GM12878 (cell line): ENCODE data around the gene OR10H1. TPM values are rescaled to one million over a fixed set of nuclear protein-coding genes. Genes with fewer than 3 reads are reported as not detected.

Experiments
- ATAC-seq: fragments of 200-7000 bp; cut with Tn5 transposase; 3 replicates; pipeline ENCODE4 v1.9.1; 2020; ENCODE audit warnings: mild to moderate bottlenecking, moderate library complexity
- BruUV-seq: library from RNA; stranded (reverse); fragments of 400-500 nt; replicated peaks from 2 replicates; lab custom pipeline; 2021; lab: Mats Ljungman, UMichigan
- CTCF ChIA-PET: fragments of 300-600 bp; sonication (Branson Sonifier 250); formaldehyde crosslinking; extraction: SDS; loops from one replicate; lab custom pipeline; 2021; ENCODE audit warnings: inconsistent platforms; lab: Yijun Ruan, JAX
- POLR2A ChIA-PET: fragments of 350-600 bp; formaldehyde crosslinking; extraction: SDS; loops from one replicate; lab custom pipeline; 2021; ENCODE audit warnings: inconsistent platforms; lab: Charles Lee
- RAD21 ChIA-PET: fragments of 300-600 bp; sonication (Branson Sonifier 250); formaldehyde crosslinking; loops from one replicate; lab custom pipeline; 2023; ENCODE audit warnings: antibody characterized with exemption; ENCODE audit not compliant: unreplicated experiment; lab: Charles Lee
- SMC1A ChIA-PET: fragments of 300-600 bp; sonication (Branson Sonifier 250); formaldehyde crosslinking; loops from one replicate; lab custom pipeline; 2023; ENCODE audit not compliant: unreplicated experiment, uncharacterized antibody; lab: Charles Lee
- DNase-seq: peaks from one replicate; pipeline ENCODE4 v3.0.0-alpha.2; 2011; ENCODE audit warnings: low read depth, low spot score
- FAIRE-seq: peaks from 3 replicates; lab custom pipeline; 2011; peaks lifted over from hg19 to GRCh38; lab: Jason Lieb, UNC
- H2AFZ ChIP-seq: 2 replicates; pipeline ENCODE4 v1.6.0; 2011; ENCODE audit warnings: low read depth, low read length, control low read depth; ENCODE audit not compliant: control insufficient read depth
- H3K27ac ChIP-seq: 2 replicates; pipeline ENCODE4 v1.5.1; 2011; ENCODE audit warnings: control low read depth; ENCODE audit not compliant: control insufficient read depth, insufficient read depth
- H3K27me3 ChIP-seq, 2 experiments: replicated peaks in 1 of 2; 2 replicates each; pipeline versions ENCODE4 v1.6.0 to v1.6.1; 2011; ENCODE audit warnings: low read length in 1 of 2; ENCODE audit not compliant: control insufficient read depth in 2 of 2, insufficient read depth in 2 of 2
- H3K36me3 ChIP-seq, 2 experiments: 2 replicates each; pipeline ENCODE4 v1.5.1; 2011; ENCODE audit warnings: low read length in 1 of 2; ENCODE audit not compliant: control insufficient read depth in 2 of 2, insufficient read depth in 2 of 2
- H3K4me1 ChIP-seq: 2 replicates; pipeline ENCODE4 v1.6.1; 2011; ENCODE audit warnings: mild to moderate bottlenecking, low read length, moderate library complexity, mixed read lengths; ENCODE audit not compliant: control insufficient read depth, insufficient read depth
- H3K4me2 ChIP-seq: 2 replicates; pipeline ENCODE4 v1.6.0; 2011; ENCODE audit warnings: control low read depth; ENCODE audit not compliant: control insufficient read depth, insufficient read depth
- H3K4me3 ChIP-seq: fragments of 200-600 bp; sonication (generic); 2 replicates; pipeline ENCODE4 v1.5.1; 2016
- H3K79me2 ChIP-seq: 2 replicates; pipeline ENCODE4 v1.6.0; 2011; ENCODE audit warnings: low read length; ENCODE audit not compliant: control insufficient read depth, insufficient read depth
- H3K9ac ChIP-seq: 2 replicates; pipeline ENCODE4 v1.8.0; 2011; ENCODE audit warnings: low read length, control low read depth, mixed read lengths; ENCODE audit not compliant: control insufficient read depth, insufficient read depth
- H3K9me3 ChIP-seq: replicated peaks from 3 replicates; pipeline ENCODE4 v1.5.1; 2011; ENCODE audit warnings: mild to moderate bottlenecking, low read length; ENCODE audit not compliant: control insufficient read depth, insufficient read depth
- H4K20me1 ChIP-seq: 2 replicates; pipeline ENCODE4 v1.6.0; 2011; ENCODE audit not compliant: control insufficient read depth, insufficient read depth
- CEBPB ChIP-seq, 2 experiments: fragments of 150-350 bp in 1 of 2; IDR thresholded peaks; 2 replicates each; pipeline ENCODE4 v1.6.1; 2012 to 2014; ENCODE audit warnings: low read depth in 2 of 2, low read length in 2 of 2, borderline replicate concordance in 1 of 2, inconsistent platforms in 1 of 2
- CHD2 ChIP-seq: IDR thresholded peaks from 2 replicates; pipeline ENCODE4 v1.6.1; 2011; ENCODE audit warnings: low read depth, low read length, improper control_type of control experiment, borderline replicate concordance
- HDGF ChIP-seq: fragments of 450-650 bp; IDR thresholded peaks from 2 replicates; pipeline ENCODE4 v1.6.1; 2016; ENCODE audit warnings: antibody characterized with exemption
- KAT2A ChIP-seq: conservative IDR thresholded peaks from 2 replicates; pipeline ENCODE4 v1.6.1; 2011; ENCODE audit warnings: low read depth, low read length; ENCODE audit not compliant: control insufficient read depth
- MYC ChIP-seq: IDR thresholded peaks from 2 replicates; pipeline ENCODE4 v1.6.1; 2011; ENCODE audit warnings: mild to moderate bottlenecking, low read length, moderate library complexity, inconsistent platforms; ENCODE audit not compliant: insufficient read depth, insufficient replicate concordance, insufficient read length, severe bottlenecking
- NFIC ChIP-seq: IDR thresholded peaks from 2 replicates; pipeline ENCODE4 v1.6.1; 2012; ENCODE audit warnings: low read depth, mild to moderate bottlenecking, inconsistent platforms, low read length, moderate library complexity
- RB1 ChIP-seq: fragments of 450-650 bp; formaldehyde crosslinking; IDR thresholded peaks from 2 replicates; pipeline ENCODE4 v1.6.1; 2017; ENCODE audit warnings: mild to moderate bottlenecking, borderline replicate concordance
- RBBP5 ChIP-seq: fragments of 200-600 bp; sonication (generic); conservative IDR thresholded peaks from 2 replicates; pipeline ENCODE4 v1.6.1; 2016
- SREBF2 ChIP-seq: IDR thresholded peaks from 2 replicates; pipeline ENCODE4 v1.6.1; 2012; ENCODE audit warnings: mild to moderate bottlenecking, low read length
- TCF7 ChIP-seq: IDR thresholded peaks from 2 replicates; pipeline ENCODE4 v1.6.1; 2014; ENCODE audit warnings: antibody characterized with exemption, borderline replicate concordance
- ZNF207 ChIP-seq: fragments of 450-650 bp; IDR thresholded peaks from 2 replicates; pipeline ENCODE4 v1.6.1; 2014; ENCODE audit warnings: antibody characterized with exemption, mild to moderate bottlenecking, borderline replicate concordance
- WGBS: methylation state at CpG from one replicate; pipeline ENCODE4 v1.1.6; 2016; ENCODE audit warnings: low lambda C conversion rate; ENCODE audit not compliant: insufficient replicate concordance, insufficient coverage; ENCODE audit errors: missing lambda C conversion rate; 5-methylcytosine and 5-hydroxymethylcytosine counted together
- in situ Hi-C: fragments of 300-500 bp; cut with MboI; formaldehyde crosslinking; loops from 9 replicates; pipeline ENCODE4 v1.14.3; 2018; ENCODE audit warnings: mixed read lengths
- intact Hi-C: fragments of 100-400 bp; cut with micrococcal nuclease; formaldehyde crosslinking; loops from one replicate; pipeline ENCODE4 v1.14.2; 2022; ENCODE audit not compliant: unreplicated experiment
- polyA plus RNA-seq, 11 experiments: library from polyadenylated mRNA; depleted of rRNA in 4 of 11; unstranded in 6 of 11; stranded (reverse) in 5 of 11; fragments of >200 nt; fragmentation: Nextera tagmentation in 4 of 11; fragmentation: Illumina TruSeq in 1 of 11; extraction: Ambion mirVana in 4 of 11; extraction: Trizol in 1 of 11; gene quantifications; 1 replicate in 1 of 11; 2 replicates in 10 of 11; pipeline versions ENCODE4 v1.2.1 to v1.2.3, GENCODE V29; 2011 to 2016; ENCODE audit warnings: inconsistent platforms in 2 of 11, missing spikeins in 2 of 11, low read depth in 1 of 11
- total RNA-seq, 4 experiments: library from RNA; depleted of rRNA in 3 of 4; stranded (reverse); fragments of >200 nt in 3 of 4; fragmentation: Illumina TruSeq in 1 of 4; extraction: Trizol in 1 of 4; gene quantifications; 2 replicates each; pipeline versions ENCODE4 v1.2.1 to v1.2.3, GENCODE V29; 2013 to 2021
- TF ChIP-seq, protein P1 (sequence below): fragments of 450-650 bp; IDR thresholded peaks from 2 replicates; pipeline ENCODE4 v1.6.1; 2016; ENCODE audit warnings: mild to moderate bottlenecking
- TF ChIP-seq, protein P2 (sequence below): fragments of 450-650 bp; IDR thresholded peaks from 2 replicates; pipeline ENCODE4 v1.6.1; 2016; ENCODE audit warnings: mild to moderate bottlenecking

Gene OR10H1
- total and polyA plus RNA-seq, 10 of the 15 experiments (the other 5 are each of a cell fraction or from before 2014, with no cell fraction given), result not detected

DNA sequence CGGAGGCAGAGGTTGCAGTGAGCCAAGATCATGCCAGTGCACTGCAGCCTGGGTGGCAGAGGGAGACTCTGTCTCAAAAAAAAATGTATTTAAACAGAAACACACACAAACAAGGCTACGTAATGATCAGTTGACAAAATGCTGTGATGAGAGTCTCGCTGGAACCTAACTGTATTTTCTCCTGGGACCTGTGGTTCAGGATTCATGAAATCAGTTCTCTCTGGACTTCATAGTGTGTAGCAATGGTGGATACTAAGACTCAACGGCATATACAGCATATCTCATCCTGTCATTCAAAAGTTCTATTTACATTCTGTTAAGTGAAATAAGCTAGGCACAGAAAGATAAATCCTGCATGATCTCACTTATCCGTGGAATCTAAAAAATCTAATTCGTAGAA lies 45.1 kb upstream of the OR10H1 start:
- no peak for TF ChIP-seq CHD2
- TF ChIP-seq RB1, result no peak
- TF ChIP-seq SREBF2, result no peak
- Histone ChIP-seq H3K36me3 (no peaks in the 10 kb centered on the region), H2AFZ (no peak overlapping the region), H3K27me3 (no peaks in the 10 kb centered on the region), H4K20me1 (no peaks in the 10 kb centered on the region), H3K27ac (no peak overlapping the region), H3K4me2 (no peak overlapping the region), H3K4me3 (no peak overlapping the region), H3K9ac (no peak overlapping the region), H3K9me3 (no peaks in the 10 kb centered on the region), H3K4me1 (no peaks in the 10 kb centered on the region), H3K79me2 (no peaks in the 10 kb centered on the region)
- no peak for DNase-seq
- WGBS, result 17% methylated on average over 6 of the region's 6 CpGs
- in situ Hi-C loops, result no loop called here
- no peak for ATAC-seq
- ChIA-PET SMC1A (no interaction called here), CTCF (no interaction called here), POLR2A (no interaction called here), RAD21 (no interaction called here)
- BruUV-seq, result no TSS peak
- FAIRE-seq, result no peak
- intact Hi-C loops, result no loop called here

DNA sequence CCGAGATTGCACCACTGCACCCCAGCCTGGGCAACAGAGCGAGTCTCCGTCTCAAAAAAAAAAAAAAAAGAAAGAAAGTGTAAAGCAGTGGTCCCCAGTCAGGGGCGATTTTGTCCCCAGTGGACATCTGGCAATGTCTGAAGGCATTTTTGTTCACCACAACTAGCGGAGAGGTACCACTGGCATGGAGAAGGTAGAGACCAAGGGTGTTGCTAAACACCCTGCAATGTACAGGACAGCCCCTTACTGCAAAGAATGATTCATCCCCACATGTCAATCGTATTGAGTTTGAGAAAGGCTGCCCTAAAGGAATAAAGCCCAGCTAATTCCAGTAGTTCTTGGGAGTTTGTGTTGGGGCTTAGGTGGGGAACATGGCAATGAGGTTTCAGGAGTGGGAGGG lies 43.7 kb upstream of the OR10H1 start:
- intact Hi-C loops (no loop called here), in situ Hi-C loops (no loop called here)
- H4K20me1 ChIP-seq, result no peaks in the 10 kb centered on the region
- ATAC-seq (no peak), DNase-seq (no peak), FAIRE-seq (no peak)
- H3K4me2 ChIP-seq, result no peak overlapping the region
- H3K4me3 ChIP-seq, result no peak overlapping the region
- ChIA-PET POLR2A (no interaction called here), SMC1A (interaction anchor here (0.9 kb wide), 1 partner anchor 241 kb away, joined by 3 read pairs; no protein-coding TSS in a partner anchor)
- no peaks in the 10 kb centered on the region for H3K4me1 ChIP-seq
- H3K79me2 ChIP-seq, result no peaks in the 10 kb centered on the region
- H3K27me3 ChIP-seq, result no peaks in the 10 kb centered on the region
- no peaks in the 10 kb centered on the region for H3K9me3 ChIP-seq
- no TSS peak for BruUV-seq
- H2AFZ ChIP-seq, result no peak overlapping the region
- H3K36me3 ChIP-seq, result no peaks in the 10 kb centered on the region
- 40% methylated on average over 5 of the region's 6 CpGs for WGBS
- TF ChIP-seq MYC (no peak), ZNF207 (no peak), CEBPB (IDR thresholded peaks at IDR 0.05; ENCODE audit: borderline replicate concordance in 1 of 2, low read depth in 2 of 2, low read length in 2 of 2) (no peak), RBBP5 (no peak), HDGF (no peak), NFIC (no peak), TCF7 (no peak), KAT2A (no peak)
- TF ChIP-seq, protein P1, sequence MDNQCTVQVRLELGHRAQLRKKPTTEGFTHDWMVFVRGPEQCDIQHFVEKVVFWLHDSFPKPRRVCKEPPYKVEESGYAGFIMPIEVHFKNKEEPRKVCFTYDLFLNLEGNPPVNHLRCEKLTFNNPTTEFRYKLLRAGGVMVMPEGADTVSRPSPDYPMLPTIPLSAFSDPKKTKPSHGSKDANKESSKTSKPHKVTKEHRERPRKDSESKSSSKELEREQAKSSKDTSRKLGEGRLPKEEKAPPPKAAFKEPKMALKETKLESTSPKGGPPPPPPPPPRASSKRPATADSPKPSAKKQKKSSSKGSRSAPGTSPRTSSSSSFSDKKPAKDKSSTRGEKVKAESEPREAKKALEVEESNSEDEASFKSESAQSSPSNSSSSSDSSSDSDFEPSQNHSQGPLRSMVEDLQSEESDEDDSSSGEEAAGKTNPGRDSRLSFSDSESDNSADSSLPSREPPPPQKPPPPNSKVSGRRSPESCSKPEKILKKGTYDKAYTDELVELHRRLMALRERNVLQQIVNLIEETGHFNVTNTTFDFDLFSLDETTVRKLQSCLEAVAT, result no peak
- TF ChIP-seq, protein P2, sequence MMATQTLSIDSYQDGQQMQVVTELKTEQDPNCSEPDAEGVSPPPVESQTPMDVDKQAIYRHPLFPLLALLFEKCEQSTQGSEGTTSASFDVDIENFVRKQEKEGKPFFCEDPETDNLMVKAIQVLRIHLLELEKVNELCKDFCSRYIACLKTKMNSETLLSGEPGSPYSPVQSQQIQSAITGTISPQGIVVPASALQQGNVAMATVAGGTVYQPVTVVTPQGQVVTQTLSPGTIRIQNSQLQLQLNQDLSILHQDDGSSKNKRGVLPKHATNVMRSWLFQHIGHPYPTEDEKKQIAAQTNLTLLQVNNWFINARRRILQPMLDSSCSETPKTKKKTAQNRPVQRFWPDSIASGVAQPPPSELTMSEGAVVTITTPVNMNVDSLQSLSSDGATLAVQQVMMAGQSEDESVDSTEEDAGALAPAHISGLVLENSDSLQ, result no peak
- TF ChIP-seq, all 136 proteins: peak for 0
- Histone ChIP-seq H3K9ac (no peak overlapping the region), H3K27ac (no peak overlapping the region)
- RAD21 ChIA-PET, result no interaction called here
- CTCF ChIA-PET, result no interaction called here
